Keratinocyte (primary cell): ENCODE data around the gene MFNG.

Source experiments
- EZH2 ChIP-seq: IDR thresholded peaks from one replicate; pipeline ENCODE4 v1.6.1; 2012; ENCODE audit warnings: inconsistent platforms, mild to moderate bottlenecking, low read length, moderate library complexity
- TF ChIP-seq, protein P1 (sequence below), 3 experiments: IDR thresholded peaks in 1 of 3; conservative IDR thresholded peaks in 1 of 3; optimal IDR thresholded peaks in 1 of 3; 2 replicates in 2 of 3; 3 replicates in 1 of 3; pipeline versions ENCODE3 to v1.5.1; 2011; ENCODE audit warnings: low read length in 3 of 3, mild to moderate bottlenecking in 3 of 3, moderate library complexity in 2 of 3, control low read depth in 1 of 3, inconsistent platforms in 1 of 3; ENCODE audit not compliant: insufficient read depth in 2 of 3; ENCODE audit errors: extremely low read depth in 1 of 3

DNA sequence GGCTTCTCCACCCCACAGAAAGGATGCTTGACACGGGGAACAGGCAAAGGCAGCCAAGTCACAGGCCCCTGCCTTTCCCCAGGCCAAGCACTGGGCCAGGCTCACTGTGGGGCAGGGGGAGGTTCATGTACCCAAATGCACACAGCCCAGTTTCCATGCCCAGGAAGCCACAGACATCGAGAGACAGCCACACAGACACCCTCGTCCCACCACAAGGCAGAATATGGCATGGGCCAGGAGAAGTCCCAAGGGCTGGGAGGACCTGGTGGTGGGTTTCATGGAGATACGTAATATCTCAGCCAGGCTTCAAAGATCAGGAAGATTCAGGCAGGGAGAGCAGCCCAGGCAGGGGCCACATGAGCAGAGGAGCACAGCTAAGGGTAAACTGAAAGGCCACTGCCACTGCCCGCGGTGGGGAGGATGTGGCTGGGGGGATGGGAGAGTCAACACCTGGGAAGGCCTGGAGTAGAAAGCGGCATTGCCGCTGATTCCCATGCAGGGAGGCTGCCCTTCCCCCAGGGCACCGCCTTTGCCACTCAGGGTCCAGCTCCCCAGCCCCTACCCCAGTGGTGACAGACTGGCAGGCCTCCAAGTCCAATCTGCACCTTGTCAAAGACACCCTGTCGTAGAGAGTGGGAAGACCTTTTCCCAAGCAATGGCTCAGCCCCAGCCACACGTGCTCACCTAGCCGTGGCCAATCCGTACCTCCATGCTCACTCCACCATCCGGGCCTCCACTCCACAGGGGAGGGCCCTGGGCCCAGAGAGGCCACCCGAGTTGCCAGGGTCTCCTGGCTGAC is 2.4 kb upstream of the MFNG start:
- TF ChIP-seq, protein P1, sequence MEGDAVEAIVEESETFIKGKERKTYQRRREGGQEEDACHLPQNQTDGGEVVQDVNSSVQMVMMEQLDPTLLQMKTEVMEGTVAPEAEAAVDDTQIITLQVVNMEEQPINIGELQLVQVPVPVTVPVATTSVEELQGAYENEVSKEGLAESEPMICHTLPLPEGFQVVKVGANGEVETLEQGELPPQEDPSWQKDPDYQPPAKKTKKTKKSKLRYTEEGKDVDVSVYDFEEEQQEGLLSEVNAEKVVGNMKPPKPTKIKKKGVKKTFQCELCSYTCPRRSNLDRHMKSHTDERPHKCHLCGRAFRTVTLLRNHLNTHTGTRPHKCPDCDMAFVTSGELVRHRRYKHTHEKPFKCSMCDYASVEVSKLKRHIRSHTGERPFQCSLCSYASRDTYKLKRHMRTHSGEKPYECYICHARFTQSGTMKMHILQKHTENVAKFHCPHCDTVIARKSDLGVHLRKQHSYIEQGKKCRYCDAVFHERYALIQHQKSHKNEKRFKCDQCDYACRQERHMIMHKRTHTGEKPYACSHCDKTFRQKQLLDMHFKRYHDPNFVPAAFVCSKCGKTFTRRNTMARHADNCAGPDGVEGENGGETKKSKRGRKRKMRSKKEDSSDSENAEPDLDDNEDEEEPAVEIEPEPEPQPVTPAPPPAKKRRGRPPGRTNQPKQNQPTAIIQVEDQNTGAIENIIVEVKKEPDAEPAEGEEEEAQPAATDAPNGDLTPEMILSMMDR (optimal IDR thresholded peaks at IDR 0.05 in 1 of 3, IDR thresholded peaks at IDR 0.05 in 1 of 3, conservative IDR thresholded peaks at IDR 0.05 in 1 of 3; ENCODE audit: extremely low read depth in 1 of 3, insufficient read depth in 2 of 3, low read length in 3 of 3): no peak
- no peak for TF ChIP-seq EZH2
